ENCODE results near the gene ZNF830. TPM values are rescaled to one million over a fixed set of nuclear protein-coding genes. Genes with fewer than 3 reads are reported as not detected.

ZNF830 gene
- total and polyA plus RNA-seq, 7 experiments from 2014 or later, result 20.6 to 47.3 (median 30.1) TPM

Other genes starting within 250 kb of the ZNF830 start
- gene CCT6B, start 80 bp upstream of the ZNF830 start, total RNA-seq, result 1 to 10 TPM; 1.6 to 3.8 (median 2.4) TPM
- 1 to 10 TPM; 1.3 TPM for gene CCT6B, start 80 bp upstream of the ZNF830 start, polyA plus RNA-seq
- 10 to 100 TPM; 50.2 to 60.3 (median 52.0) TPM for gene LIG3, start 19.0 kb downstream of the ZNF830 start, total RNA-seq
- 10 to 100 TPM; 14.4 to 15.0 TPM for gene LIG3, start 19.0 kb downstream of the ZNF830 start, polyA plus RNA-seq
- 10 to 100 TPM; 45.0 to 74.7 (median 55.7) TPM for gene RFFL, start 102.2 kb downstream of the ZNF830 start, total RNA-seq
- 10 to 100 TPM; 36.4 to 47.1 TPM for gene RFFL, start 102.2 kb downstream of the ZNF830 start, polyA plus RNA-seq
- 10 to 100 TPM; 15.0 to 34.2 (median 25.4) TPM for gene RAD51D, start 158.3 kb downstream of the ZNF830 start, total RNA-seq
- gene RAD51D, start 158.3 kb downstream of the ZNF830 start, polyA plus RNA-seq, result 10 to 100 TPM in 1 of 2 donors, 1 to 10 TPM in 1; 7.0 to 17.6 TPM
- not detected for gene FNDC8, start 160.1 kb downstream of the ZNF830 start, total RNA-seq
- not detected for gene FNDC8, start 160.1 kb downstream of the ZNF830 start, polyA plus RNA-seq
- gene NLE1, start 180.8 kb downstream of the ZNF830 start, total RNA-seq, result 10 to 100 TPM in 4 of 5 experiments, 1 to 10 TPM in 1; 10.0 to 29.4 (median 21.8) TPM
- 10 to 100 TPM in 1 of 2 donors, 1 to 10 TPM in 1; 6.1 to 10.7 TPM for gene NLE1, start 180.8 kb downstream of the ZNF830 start, polyA plus RNA-seq
- gene UNC45B, start 186.3 kb downstream of the ZNF830 start, total RNA-seq, result under 1 TPM; 0.10 to 0.62 (median 0.29) TPM
- gene UNC45B, start 186.3 kb downstream of the ZNF830 start, polyA plus RNA-seq, result under 1 TPM; 0.10 to 0.22 TPM
- gene SLC35G3, start 232.9 kb downstream of the ZNF830 start, total RNA-seq, result not detected
- gene SLC35G3, start 232.9 kb downstream of the ZNF830 start, polyA plus RNA-seq, result not detected